PC-3 (cell line): Measurements from ENCODE around the gene VCX3B.

Source experiments
- CTCF ChIP-seq: fragments of 300-600 bp; sonication (generic); conservative IDR thresholded peaks from 2 replicates; pipeline ENCODE4 v1.5.1; 2017; ENCODE audit warnings: antibody characterized with exemption, low read depth, mild to moderate bottlenecking, low read length
- EZH2 ChIP-seq: fragments of 300-600 bp; sonication (generic); IDR thresholded peaks from one replicate; pipeline ENCODE4 v1.6.1; 2017; ENCODE audit warnings: antibody characterized with exemption, mild to moderate bottlenecking, low read length; ENCODE audit not compliant: unreplicated experiment

- TF ChIP-seq CTCF (no peak), EZH2 (no peak)
These were observed 39.7 kb upstream of the VCX3B start for GRCh38 chrX:8424912-8425311.
